Measurements from ENCODE around the gene C2orf81.
"Not testable (repeated sequence)": the region's sequence is repeated elsewhere in the genome, so short reads cannot be mapped to it uniquely, and the experiment has no call there.

The C2orf81 gene

DNA sequence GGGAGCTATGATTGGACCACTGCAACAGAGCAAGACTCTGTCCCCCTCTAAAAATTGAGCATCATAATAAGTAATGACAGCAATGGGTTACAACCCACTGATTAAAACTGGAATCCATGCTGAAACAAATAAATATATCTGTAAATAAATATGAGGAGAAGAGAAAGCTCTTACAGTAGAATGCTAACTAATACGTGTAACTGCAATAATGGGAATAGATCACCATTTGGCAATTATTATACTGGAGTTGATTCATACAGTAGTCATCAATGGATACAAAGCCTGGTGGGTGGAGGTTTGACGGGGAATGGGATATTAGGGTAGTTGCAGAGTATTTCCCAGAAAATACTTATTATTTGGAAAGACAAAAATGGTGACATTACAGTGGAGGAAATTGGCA, 27.4 kb upstream of the C2orf81 start:
- H3K4me3 ChIP-seq (ENCODE audit: low read depth, low read length) = no peak overlapping the region
- TF ChIP-seq, protein P1, sequence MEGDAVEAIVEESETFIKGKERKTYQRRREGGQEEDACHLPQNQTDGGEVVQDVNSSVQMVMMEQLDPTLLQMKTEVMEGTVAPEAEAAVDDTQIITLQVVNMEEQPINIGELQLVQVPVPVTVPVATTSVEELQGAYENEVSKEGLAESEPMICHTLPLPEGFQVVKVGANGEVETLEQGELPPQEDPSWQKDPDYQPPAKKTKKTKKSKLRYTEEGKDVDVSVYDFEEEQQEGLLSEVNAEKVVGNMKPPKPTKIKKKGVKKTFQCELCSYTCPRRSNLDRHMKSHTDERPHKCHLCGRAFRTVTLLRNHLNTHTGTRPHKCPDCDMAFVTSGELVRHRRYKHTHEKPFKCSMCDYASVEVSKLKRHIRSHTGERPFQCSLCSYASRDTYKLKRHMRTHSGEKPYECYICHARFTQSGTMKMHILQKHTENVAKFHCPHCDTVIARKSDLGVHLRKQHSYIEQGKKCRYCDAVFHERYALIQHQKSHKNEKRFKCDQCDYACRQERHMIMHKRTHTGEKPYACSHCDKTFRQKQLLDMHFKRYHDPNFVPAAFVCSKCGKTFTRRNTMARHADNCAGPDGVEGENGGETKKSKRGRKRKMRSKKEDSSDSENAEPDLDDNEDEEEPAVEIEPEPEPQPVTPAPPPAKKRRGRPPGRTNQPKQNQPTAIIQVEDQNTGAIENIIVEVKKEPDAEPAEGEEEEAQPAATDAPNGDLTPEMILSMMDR (IDR thresholded peaks at IDR 0.05; ENCODE audit: low read depth, low read length) = no peak
- no peak for DNase-seq (ENCODE audit: low read depth, low spot score)
- in situ Hi-C loops (cut with HindIII; ENCODE audit: low sequenced_read_pairs) = no loop called here

- in situ Hi-C loops (cut with HindIII; ENCODE audit: low sequenced_read_pairs) = no loop called here
- TF ChIP-seq, protein P1 (IDR thresholded peaks at IDR 0.05; ENCODE audit: low read depth, low read length) = no peak
- DNase-seq (ENCODE audit: low read depth, low spot score) = no peak
These were observed 26.0 kb upstream of the C2orf81 start for GRCh38 chr2:74447230-74447999.

GRCh38 chr2:74444498-74445318, 23.3 kb upstream of the C2orf81 start:
- TF ChIP-seq, protein P1 (IDR thresholded peaks at IDR 0.05; ENCODE audit: low read depth, low read length) = no peak
- in situ Hi-C loops (cut with HindIII; ENCODE audit: low sequenced_read_pairs) = no loop called here
- no peak for DNase-seq (ENCODE audit: low read depth, low spot score)
- H3K4me3 ChIP-seq (ENCODE audit: low read depth, low read length) = no peak overlapping the region

More at GRCh38 chr2:74447230-74447999, 26.0 kb upstream of the C2orf81 start:
- H3K4me3 ChIP-seq (ENCODE audit: low read depth, low read length) = no peak overlapping the region

- not testable (repeated sequence) for H3K4me3 ChIP-seq (ENCODE audit: low read depth, low read length); DNase-seq (ENCODE audit: low read depth, low spot score)
These were observed 21.3 kb upstream of the C2orf81 start for GRCh38 chr2:74442483-74443297.

GRCh38 chr2:74441690-74442482, 20.5 kb upstream of the C2orf81 start, which contains the start of gene RTKN:
Gene RTKN (minus strand): TSS chr2:74441937. CDS start chr2:74441816, 121 bp downstream.
- in situ Hi-C loops (cut with HindIII; ENCODE audit: low sequenced_read_pairs) = no loop called here
- TF ChIP-seq, protein P1 (IDR thresholded peaks at IDR 0.05; ENCODE audit: low read depth, low read length) = no peak
- peak within 1 kb of the TSS; percentile 61 for H3K4me3 ChIP-seq (ENCODE audit: low read depth, low read length)
- DNase-seq (ENCODE audit: low read depth, low spot score) = no peak

More at GRCh38 chr2:74442483-74443297, 21.3 kb upstream of the C2orf81 start:
- in situ Hi-C loops (cut with HindIII; ENCODE audit: low sequenced_read_pairs) = not testable (repeated sequence)

GRCh38 chr2:74441170-74441689, 19.8 kb upstream of the C2orf81 start:
- peak overlapping the region; percentile 5 for H3K4me3 ChIP-seq (ENCODE audit: low read depth, low read length)
- in situ Hi-C loops (cut with HindIII; ENCODE audit: low sequenced_read_pairs) = no loop called here
- TF ChIP-seq, protein P1 (IDR thresholded peaks at IDR 0.05; ENCODE audit: low read depth, low read length) = no peak
- no peak for DNase-seq (ENCODE audit: low read depth, low spot score)
